Measurements from ENCODE around the gene PIM3. TPM values are rescaled to one million over a fixed set of nuclear protein-coding genes. Genes with fewer than 3 reads are reported as not detected.
"Not testable (repeated sequence)": the region's sequence is repeated elsewhere in the genome, so short reads cannot be mapped to it uniquely, and the experiment has no call there.

Gene PIM3
- polyA plus RNA-seq, 1 donor = 13.4 TPM

- DNase-seq (ENCODE audit: low read depth) = no peak
These were observed 17.2 kb upstream of the PIM3 start for GRCh38 chr22:49943405-49943765.

GRCh38 chr22:49943771-49944398 is 16.7 kb upstream of the PIM3 start:
- DNase-seq (ENCODE audit: low read depth) = no peak

GRCh38 chr22:49944399-49944891 is 16.1 kb upstream of the PIM3 start:
- DNase-seq (ENCODE audit: low read depth) = no peak

- not testable (repeated sequence) for DNase-seq (ENCODE audit: low read depth)
These were observed 15.4 kb upstream of the PIM3 start for GRCh38 chr22:49945042-49945794.

- no peak for DNase-seq (ENCODE audit: low read depth)
These were observed 13.8 kb upstream of the PIM3 start for GRCh38 chr22:49946612-49947295.

GRCh38 chr22:49947296-49947622 is 13.3 kb upstream of the PIM3 start:
- DNase-seq (ENCODE audit: low read depth) = no peak

GRCh38 chr22:49948116-49948957 is 12.2 kb upstream of the PIM3 start:
- DNase-seq (ENCODE audit: low read depth) = no peak

- DNase-seq (ENCODE audit: low read depth) = no peak
These were observed 11.3 kb upstream of the PIM3 start for GRCh38 chr22:49948958-49949913.

DNA sequence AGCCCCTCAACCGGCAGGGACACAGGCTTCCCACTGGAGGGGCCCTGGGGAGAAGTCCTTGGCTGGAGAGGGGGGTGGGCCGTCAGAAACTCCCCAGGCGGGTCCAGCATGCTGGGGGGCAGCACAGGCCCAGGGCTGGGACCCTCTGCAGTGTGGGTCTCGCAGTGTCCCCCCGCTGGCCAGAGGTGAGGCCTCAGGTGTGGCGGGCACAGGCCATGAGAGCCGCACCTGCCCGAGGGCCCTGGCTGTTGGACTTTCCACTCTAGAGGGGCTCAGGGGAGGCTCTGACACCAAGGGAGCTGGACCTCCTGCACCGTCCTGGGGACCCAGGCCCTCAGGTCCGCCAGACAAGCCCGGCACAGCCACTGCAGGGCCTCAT is 10.7 kb upstream of the PIM3 start:
- no peak for DNase-seq (ENCODE audit: low read depth)

GRCh38 chr22:49950396-49950994 is 10.1 kb upstream of the PIM3 start:
- no peak for DNase-seq (ENCODE audit: low read depth)

GRCh38 chr22:49951000-49951677 is 9.4 kb upstream of the PIM3 start:
- DNase-seq (ENCODE audit: low read depth) = no peak

GRCh38 chr22:49951678-49951985 is 8.9 kb upstream of the PIM3 start:
- no peak for DNase-seq (ENCODE audit: low read depth)

GRCh38 chr22:49951986-49952896 is 8.3 kb upstream of the PIM3 start:
- DNase-seq (ENCODE audit: low read depth) = no peak

- no peak for DNase-seq (ENCODE audit: low read depth)
These were observed 7.4 kb upstream of the PIM3 start for GRCh38 chr22:49953027-49953679.

DNA sequence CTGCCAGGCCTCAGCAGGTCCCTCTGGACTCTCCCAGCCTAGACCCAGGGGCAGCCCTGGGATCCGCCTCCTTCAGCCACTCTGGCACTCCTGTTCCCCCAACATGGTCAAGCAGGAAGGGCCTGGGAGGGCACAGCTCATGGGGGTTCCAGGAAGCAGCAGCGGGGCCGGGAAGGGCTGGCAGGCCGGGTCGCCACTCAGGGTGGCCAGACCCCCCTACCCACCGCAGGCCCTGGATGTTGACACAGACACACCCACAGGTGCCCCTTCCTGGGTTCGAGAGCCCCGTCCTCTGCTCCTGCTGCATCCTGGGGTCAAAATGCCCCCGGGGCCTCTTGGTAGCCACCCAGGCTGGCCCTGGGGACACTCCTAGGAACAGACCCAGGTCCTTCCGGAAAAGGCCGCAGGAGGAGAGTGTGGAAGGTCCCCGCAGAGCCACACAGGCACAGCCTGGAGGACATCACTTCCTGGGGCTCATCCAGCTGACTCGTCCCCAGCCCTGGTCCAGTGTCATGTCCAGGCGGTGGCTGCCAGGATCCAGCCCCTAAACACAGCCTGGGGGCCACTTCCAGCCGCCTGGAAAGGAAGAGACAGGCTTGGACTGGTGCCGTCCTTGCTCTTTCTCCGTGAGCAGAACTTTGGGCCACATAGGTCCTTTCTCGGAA is 6.8 kb upstream of the PIM3 start:
- DNase-seq (ENCODE audit: low read depth) = no peak

DNA sequence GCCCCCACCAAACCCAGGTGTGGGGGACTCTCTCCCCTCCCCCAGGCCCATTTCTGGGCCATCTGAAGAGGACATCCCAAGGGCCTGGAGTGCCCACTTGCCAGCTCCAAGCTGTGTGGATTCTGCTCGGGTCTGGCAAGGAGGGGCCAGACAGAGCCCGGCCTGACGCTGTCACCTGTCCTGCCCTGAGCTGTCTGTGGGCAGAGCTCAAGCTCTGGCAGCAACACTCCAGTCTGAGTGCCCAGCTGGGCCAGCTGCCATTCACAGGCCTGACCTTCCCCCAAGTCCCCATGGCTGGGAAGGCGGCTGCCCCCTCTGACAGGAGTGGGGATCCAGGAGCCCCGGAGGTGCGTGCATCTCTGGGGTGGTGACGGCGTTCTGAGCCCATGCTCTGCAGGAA is 6.2 kb upstream of the PIM3 start:
- no peak for DNase-seq (ENCODE audit: low read depth)

- no peak for DNase-seq (ENCODE audit: low read depth)
These were observed 5.5 kb upstream of the PIM3 start for GRCh38 chr22:49954991-49955580.

Data from forelimb muscle (tissue), 1 donor.